Measurements from ENCODE around the gene RNF224. TPM values are rescaled to one million over a fixed set of nuclear protein-coding genes. Genes with fewer than 3 reads are reported as not detected.

The RNF224 gene
- total and polyA plus RNA-seq, 5 donors from 2014 or later, result not detected

DNA sequence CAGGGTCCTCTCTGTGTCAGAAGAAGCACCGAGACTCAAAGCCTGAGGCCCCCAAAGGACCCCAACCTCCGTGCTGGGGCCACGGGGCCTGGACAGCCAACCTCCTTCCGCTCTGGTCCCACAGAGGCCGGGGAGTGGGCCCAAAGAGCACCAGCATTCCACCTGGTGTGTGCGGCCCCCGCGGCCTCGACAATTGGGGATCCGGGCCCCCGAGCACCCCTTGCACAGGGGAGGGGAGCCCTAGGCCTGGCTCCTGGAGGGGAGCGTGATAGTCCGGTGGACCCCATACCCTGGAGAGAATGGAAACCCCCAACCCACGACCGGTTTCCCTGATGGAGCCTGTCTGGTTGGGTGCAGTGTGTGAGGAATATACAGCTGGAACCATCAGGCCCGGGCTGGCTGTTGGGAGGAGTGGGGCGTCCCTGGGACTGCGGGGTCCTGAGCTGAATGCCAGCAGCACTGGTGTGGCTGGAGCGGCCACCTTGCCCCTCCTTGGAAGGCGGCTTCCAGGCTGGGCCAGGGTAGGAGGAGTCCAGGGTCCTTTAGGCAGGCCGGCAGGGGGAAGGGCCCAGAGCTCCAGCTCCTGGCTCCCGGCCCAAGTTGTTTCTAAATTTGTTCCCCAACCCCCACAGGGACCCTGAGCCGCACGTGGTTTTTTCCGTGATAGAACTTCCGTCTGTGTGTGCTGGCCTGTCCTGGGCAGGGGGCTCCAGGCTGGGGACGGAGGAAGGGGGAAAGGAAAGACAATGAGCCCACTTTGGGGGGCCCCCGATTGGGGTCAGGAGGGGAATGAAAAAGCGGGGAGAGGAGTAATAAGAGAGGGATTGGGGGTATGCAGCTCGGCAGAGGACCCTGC is 49.4 kb downstream of the RNF224 start:
- DNase-seq (no peak), ATAC-seq (ENCODE audit: low read depth in 2 of 2) (no peak)
- peak overlapping the region; percentile 60 for H3K27ac ChIP-seq (ENCODE audit: insufficient read depth, low read length, poor library complexity, severe bottlenecking)
- H3K9me3 ChIP-seq (ENCODE audit: control insufficient read depth in 2 of 2, low read length in 2 of 2), result no peaks in the 10 kb centered on the region
- H3K4me1 ChIP-seq (ENCODE audit: control insufficient read depth, insufficient read depth, low read length, poor library complexity, severe bottlenecking), result peaks cover 30% of the 10 kb centered on the region
- H3K27ac Mint-ChIP-seq, result peak overlapping the region; percentile 36 to 66 (median 62)
- H3K9me3 Mint-ChIP-seq, result no peaks in the 10 kb centered on the region
- H3K4me3 Mint-ChIP-seq, result peak overlapping the region; percentile 58 to 87 (median 84)
- no peak overlapping the region for H3K4me3 ChIP-seq (ENCODE audit: low read depth, low read length)
- no peaks in the 10 kb centered on the region for H3K27me3 Mint-ChIP-seq
- H3K27me3 ChIP-seq (ENCODE audit: control insufficient read depth, insufficient read depth, low read length), result no peaks in the 10 kb centered on the region
- H3K4me1 Mint-ChIP-seq, result peaks cover 0 to 23% (median 3%) of the 10 kb centered on the region in 4 donors
- no peaks in the 10 kb centered on the region for H3K36me3 Mint-ChIP-seq
- peaks cover 3% of the 10 kb centered on the region for H3K36me3 ChIP-seq (ENCODE audit: control insufficient read depth, insufficient read depth, low read length)

DNA sequence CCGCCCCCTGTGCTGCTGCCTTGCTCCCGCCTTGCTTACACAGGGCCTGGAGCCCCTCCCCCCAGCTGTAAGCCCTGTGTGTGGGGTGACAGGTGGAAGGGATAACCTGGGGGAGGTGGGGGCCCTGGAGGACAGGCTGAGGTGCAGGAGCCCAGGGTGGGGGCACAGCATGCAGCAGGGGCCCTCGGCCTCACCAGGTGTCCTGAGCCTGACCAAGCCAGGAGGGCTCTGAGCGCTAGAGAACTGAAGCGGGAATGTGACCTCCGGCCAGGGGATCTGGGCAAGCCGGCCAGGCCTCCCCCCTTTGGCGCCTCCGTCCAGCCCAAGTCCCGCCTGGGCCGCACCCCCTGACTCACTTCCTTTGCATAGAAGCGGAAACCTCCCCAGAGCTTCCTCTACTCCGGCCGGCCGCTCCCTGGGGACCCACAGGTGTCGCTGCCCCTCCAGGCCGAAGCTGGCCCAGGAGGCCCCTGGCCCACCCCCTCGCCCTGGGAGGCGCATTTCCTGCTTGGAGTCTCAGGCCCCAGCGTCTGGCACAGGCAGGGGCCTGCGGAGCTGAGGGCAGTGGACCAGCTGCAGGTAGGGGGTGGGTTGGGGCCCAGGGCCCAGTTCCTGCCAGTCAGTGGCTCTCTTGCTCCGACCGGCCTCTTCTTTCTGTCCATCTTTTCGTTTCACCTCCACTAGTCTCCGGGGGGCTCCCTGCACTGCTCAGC is 50.2 kb downstream of the RNF224 start, which contains the start of gene TOR4A:
Gene TOR4A, plus strand, starts transcription at position 398 of the 713 bp plus-strand sequence. CDS start 964 bp downstream, outside the sequence.
- Mint-ChIP-seq H3K4me3 (peak within 1 kb of the TSS; percentile 82 to 93 (median 86)), H3K36me3 (no peaks in the 10 kb centered on the region), H3K27ac (peak within 1 kb of the TSS; percentile 36 to 96 (median 62)), H3K9me3 (no peaks in the 10 kb centered on the region), H3K4me1 (peaks cover 0 to 25% (median 3%) of the 10 kb centered on the region in 4 donors), H3K27me3 (no peaks in the 10 kb centered on the region)
- ATAC-seq (ENCODE audit: low read depth in 2 of 2) (peak; percentile 40 to 67), DNase-seq (peak in 1 of 3 donors; percentile 72)
- H3K4me3 ChIP-seq (ENCODE audit: low read depth, low read length), result no peak within 1 kb of the TSS
- no peaks in the 10 kb centered on the region for H3K27me3 ChIP-seq (ENCODE audit: control insufficient read depth, insufficient read depth, low read length)
- no peaks in the 10 kb centered on the region for H3K9me3 ChIP-seq (ENCODE audit: control insufficient read depth in 2 of 2, low read length in 2 of 2)
- H3K4me1 ChIP-seq (ENCODE audit: control insufficient read depth, insufficient read depth, low read length, poor library complexity, severe bottlenecking), result peaks cover 29% of the 10 kb centered on the region
- peak within 1 kb of the TSS; percentile 60 for H3K27ac ChIP-seq (ENCODE audit: insufficient read depth, low read length, poor library complexity, severe bottlenecking)
- H3K36me3 ChIP-seq (ENCODE audit: control insufficient read depth, insufficient read depth, low read length), result peaks cover 3% of the 10 kb centered on the region

DNA sequence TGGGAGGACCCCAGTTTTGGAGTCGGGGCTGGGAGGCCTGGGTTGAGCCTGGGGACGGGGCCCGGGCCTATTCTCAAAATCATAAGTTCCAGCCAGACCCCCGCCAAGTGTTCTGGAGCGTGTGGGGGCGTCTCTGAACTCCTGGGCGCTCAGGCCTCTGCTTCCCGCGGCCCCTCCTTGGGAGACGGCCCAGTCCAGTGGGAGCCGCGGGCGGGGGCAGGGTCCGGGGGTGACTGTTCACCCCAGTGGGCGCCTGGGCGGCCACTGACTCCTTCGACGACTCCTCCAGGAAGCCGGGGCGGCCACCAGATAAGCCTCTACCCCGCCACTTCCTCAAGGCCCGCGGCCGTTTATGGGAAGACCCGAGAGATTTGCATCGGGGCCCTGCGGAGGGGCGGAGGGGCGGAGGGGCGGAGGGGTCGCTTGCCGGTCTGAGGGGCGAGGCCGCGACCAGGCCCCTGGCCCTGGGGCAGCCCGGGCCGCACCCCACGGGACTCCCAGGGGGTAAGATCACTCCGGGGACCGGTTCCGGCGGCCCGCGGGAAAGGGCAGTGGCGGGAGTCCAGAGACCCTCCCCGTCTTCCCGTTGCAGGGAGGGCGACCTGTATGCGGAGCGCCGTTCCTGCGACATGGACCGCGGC is 50.9 kb downstream of the RNF224 start:
- Mint-ChIP-seq H3K4me1 (peaks cover 0 to 25% (median 3%) of the 10 kb centered on the region in 4 donors), H3K36me3 (no peaks in the 10 kb centered on the region), H3K9me3 (no peaks in the 10 kb centered on the region), H3K4me3 (peak overlapping the region; percentile 82 to 93 (median 86)), H3K27ac (peak overlapping the region in 2 of 3 donors; percentile 41 to 96), H3K27me3 (no peaks in the 10 kb centered on the region)
- no peaks in the 10 kb centered on the region for H3K27me3 ChIP-seq (ENCODE audit: control insufficient read depth, insufficient read depth, low read length)
- H3K4me3 ChIP-seq (ENCODE audit: low read depth, low read length), result no peak overlapping the region
- peak overlapping the region; percentile 60 for H3K27ac ChIP-seq (ENCODE audit: insufficient read depth, low read length, poor library complexity, severe bottlenecking)
- H3K36me3 ChIP-seq (ENCODE audit: control insufficient read depth, insufficient read depth, low read length), result peaks cover 3% of the 10 kb centered on the region
- DNase-seq (peak in 1 of 3 donors; percentile 43), ATAC-seq (ENCODE audit: low read depth in 2 of 2) (no peak)
- no peaks in the 10 kb centered on the region for H3K9me3 ChIP-seq (ENCODE audit: control insufficient read depth in 2 of 2, low read length in 2 of 2)
- H3K4me1 ChIP-seq (ENCODE audit: control insufficient read depth, insufficient read depth, low read length, poor library complexity, severe bottlenecking), result peaks cover 29% of the 10 kb centered on the region

Other genes starting within 250 kb of the RNF224 start
Only the 30 nearest of the 32 such genes appear.
- 83.3 TPM for gene PAXX, start 235.1 kb upstream of the RNF224 start, total RNA-seq
- gene PAXX, start 235.1 kb upstream of the RNF224 start, polyA plus RNA-seq, result 10 to 100 TPM; 46.7 to 67.5 (median 66.0) TPM
- 1.0 TPM for gene CLIC3, start 230.9 kb upstream of the RNF224 start, total RNA-seq
- gene CLIC3, start 230.9 kb upstream of the RNF224 start, polyA plus RNA-seq, result 1 to 10 TPM in 3 of 4 donors, under 1 TPM in 1; 0.38 to 4.5 (median 2.9) TPM
- gene ABCA2, start 199.3 kb upstream of the RNF224 start, total RNA-seq, result 135 TPM
- gene ABCA2, start 199.3 kb upstream of the RNF224 start, polyA plus RNA-seq, result 1 to 10 TPM; 3.8 to 4.5 (median 4.3) TPM
- gene FUT7, start 195.4 kb upstream of the RNF224 start, total RNA-seq, result 15.2 TPM
- 10 to 100 TPM; 31.8 to 79.0 (median 42.9) TPM for gene FUT7, start 195.4 kb upstream of the RNF224 start, polyA plus RNA-seq
- 106 TPM for gene NPDC1, start 181.3 kb upstream of the RNF224 start, total RNA-seq
- 10 to 100 TPM in 2 of 4 donors, 1 to 10 TPM in 2; 4.2 to 15.3 (median 9.2) TPM for gene NPDC1, start 181.3 kb upstream of the RNF224 start, polyA plus RNA-seq
- not detected for gene ENTPD2, start 173.4 kb upstream of the RNF224 start, total RNA-seq
- gene ENTPD2, start 173.4 kb upstream of the RNF224 start, polyA plus RNA-seq, result not detected
- 1.2 TPM for gene SAPCD2, start 156.9 kb upstream of the RNF224 start, total RNA-seq
- gene SAPCD2, start 156.9 kb upstream of the RNF224 start, polyA plus RNA-seq, result under 1 TPM; 0.09 to 0.62 (median 0.18) TPM
- gene UAP1L1, start 150.0 kb upstream of the RNF224 start, total RNA-seq, result 14.8 TPM
- 1 to 10 TPM; 1.3 to 3.6 (median 1.7) TPM for gene UAP1L1, start 150.0 kb upstream of the RNF224 start, polyA plus RNA-seq
- 71.3 TPM for gene MAN1B1, start 140.5 kb upstream of the RNF224 start, total RNA-seq
- gene MAN1B1, start 140.5 kb upstream of the RNF224 start, polyA plus RNA-seq, result 10 to 100 TPM; 42.1 to 53.5 (median 45.7) TPM
- gene DPP7, start 112.8 kb upstream of the RNF224 start, total RNA-seq, result 343 TPM
- 100 to 1,000 TPM; 119 to 164 (median 153) TPM for gene DPP7, start 112.8 kb upstream of the RNF224 start, polyA plus RNA-seq
- gene GRIN1, start 88.3 kb upstream of the RNF224 start, total RNA-seq, result not detected
- gene GRIN1, start 88.3 kb upstream of the RNF224 start, polyA plus RNA-seq, result not detected
- not detected for gene LRRC26, start 57.5 kb upstream of the RNF224 start, total RNA-seq
- not detected for gene LRRC26, start 57.5 kb upstream of the RNF224 start, polyA plus RNA-seq
- not detected for gene TMEM210, start 55.4 kb upstream of the RNF224 start, total RNA-seq
- not detected for gene TMEM210, start 55.4 kb upstream of the RNF224 start, polyA plus RNA-seq
- 127 TPM for gene ANAPC2, start 38.9 kb upstream of the RNF224 start, total RNA-seq
- 1 to 10 TPM; 7.5 to 8.7 (median 8.0) TPM for gene ANAPC2, start 38.9 kb upstream of the RNF224 start, polyA plus RNA-seq
- 54.3 TPM for gene SSNA1, start 38.8 kb upstream of the RNF224 start, total RNA-seq
- 100 to 1,000 TPM; 112 to 150 (median 130) TPM for gene SSNA1, start 38.8 kb upstream of the RNF224 start, polyA plus RNA-seq
- gene TPRN, start 26.8 kb upstream of the RNF224 start, total RNA-seq, result 5.9 TPM
- under 1 TPM; 0.27 to 0.91 (median 0.43) TPM for gene TPRN, start 26.8 kb upstream of the RNF224 start, polyA plus RNA-seq
- 20.7 TPM for gene TMEM203, start 21.9 kb upstream of the RNF224 start, total RNA-seq
- 100 to 1,000 TPM; 116 to 148 (median 132) TPM for gene TMEM203, start 21.9 kb upstream of the RNF224 start, polyA plus RNA-seq
- 30.0 TPM for gene NDOR1, start 21.8 kb upstream of the RNF224 start, total RNA-seq
- gene NDOR1, start 21.8 kb upstream of the RNF224 start, polyA plus RNA-seq, result 1 to 10 TPM; 3.9 to 7.6 (median 5.0) TPM
- gene RNF208, start 5.3 kb upstream of the RNF224 start, total RNA-seq, result 1.2 TPM
- gene RNF208, start 5.3 kb upstream of the RNF224 start, polyA plus RNA-seq, result not detected
- gene CYSRT1, start 2.3 kb upstream of the RNF224 start, total RNA-seq, result not detected
- gene CYSRT1, start 2.3 kb upstream of the RNF224 start, polyA plus RNA-seq, result not detected
- gene SLC34A3, start 3.4 kb downstream of the RNF224 start, total RNA-seq, result not detected
- not detected for gene SLC34A3, start 3.4 kb downstream of the RNF224 start, polyA plus RNA-seq
- gene TUBB4B, start 13.8 kb downstream of the RNF224 start, total RNA-seq, result 100 TPM
- 10 to 100 TPM; 56.7 to 87.4 (median 71.8) TPM for gene TUBB4B, start 13.8 kb downstream of the RNF224 start, polyA plus RNA-seq
- not detected for gene STPG3, start 23.8 kb downstream of the RNF224 start, total RNA-seq
- gene STPG3, start 23.8 kb downstream of the RNF224 start, polyA plus RNA-seq, result not detected
- 46.4 TPM for gene NELFB, start 27.8 kb downstream of the RNF224 start, total RNA-seq
- gene NELFB, start 27.8 kb downstream of the RNF224 start, polyA plus RNA-seq, result 10 to 100 TPM; 22.3 to 27.1 (median 23.7) TPM
- gene TOR4A, start 50.2 kb downstream of the RNF224 start, total RNA-seq, result 6.1 TPM
- gene TOR4A, start 50.2 kb downstream of the RNF224 start, polyA plus RNA-seq, result 1 to 10 TPM; 2.6 to 4.2 (median 3.5) TPM
- gene NRARP, start 74.8 kb downstream of the RNF224 start, total RNA-seq, result 1.6 TPM
- not detected for gene NRARP, start 74.8 kb downstream of the RNF224 start, polyA plus RNA-seq
- 27.3 TPM for gene EXD3, start 195.7 kb downstream of the RNF224 start, total RNA-seq
- gene EXD3, start 195.7 kb downstream of the RNF224 start, polyA plus RNA-seq, result 1 to 10 TPM; 4.7 to 7.2 (median 5.7) TPM
- gene NOXA1, start 195.9 kb downstream of the RNF224 start, total RNA-seq, result 3.8 TPM
- 1 to 10 TPM in 2 of 4 donors, under 1 TPM in 2; 0.83 to 3.3 (median 1.4) TPM for gene NOXA1, start 195.9 kb downstream of the RNF224 start, polyA plus RNA-seq
- not detected for gene ENTPD8, start 213.9 kb downstream of the RNF224 start, total RNA-seq
- gene ENTPD8, start 213.9 kb downstream of the RNF224 start, polyA plus RNA-seq, result not detected
- 109 TPM for gene NSMF, start 231.8 kb downstream of the RNF224 start, total RNA-seq
- gene NSMF, start 231.8 kb downstream of the RNF224 start, polyA plus RNA-seq, result 10 to 100 TPM in 2 of 4 donors, 1 to 10 TPM in 2; 9.3 to 14.5 (median 11.8) TPM

All from CD4-positive, CD25-positive, alpha-beta regulatory T cell (primary cell).